Measurements from ENCODE around the gene RNU2-1.

DNA sequence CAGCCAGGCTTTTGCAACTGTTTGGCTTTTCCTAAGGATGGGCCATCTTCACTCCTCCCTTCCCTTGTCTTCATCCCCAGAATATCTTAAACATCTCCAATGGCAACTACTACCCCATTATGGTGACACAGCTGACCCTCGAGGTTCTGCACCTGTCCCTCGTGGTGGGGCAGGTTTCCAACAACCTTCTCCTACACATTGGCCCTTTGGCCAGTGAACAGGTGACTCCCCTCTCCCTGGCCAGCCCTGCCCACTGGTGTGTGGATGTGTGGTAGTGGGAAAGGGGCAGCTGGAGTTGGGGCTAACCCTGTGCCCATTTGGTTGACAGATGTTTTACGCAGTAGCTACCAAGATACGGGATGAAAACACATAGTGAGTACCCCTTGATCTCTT lies 17.4 kb downstream of the RNU2-1 start:
- TF ChIP-seq FOXM1 (IDR thresholded peaks at IDR 0.05; ENCODE audit: low read depth), result no peak
- no peak for TF ChIP-seq ELF1 (IDR thresholded peaks at IDR 0.05)
- TF ChIP-seq RAD21 (IDR thresholded peaks at IDR 0.05; ENCODE audit: low read length), result no peak
- TF ChIP-seq, protein P1, sequence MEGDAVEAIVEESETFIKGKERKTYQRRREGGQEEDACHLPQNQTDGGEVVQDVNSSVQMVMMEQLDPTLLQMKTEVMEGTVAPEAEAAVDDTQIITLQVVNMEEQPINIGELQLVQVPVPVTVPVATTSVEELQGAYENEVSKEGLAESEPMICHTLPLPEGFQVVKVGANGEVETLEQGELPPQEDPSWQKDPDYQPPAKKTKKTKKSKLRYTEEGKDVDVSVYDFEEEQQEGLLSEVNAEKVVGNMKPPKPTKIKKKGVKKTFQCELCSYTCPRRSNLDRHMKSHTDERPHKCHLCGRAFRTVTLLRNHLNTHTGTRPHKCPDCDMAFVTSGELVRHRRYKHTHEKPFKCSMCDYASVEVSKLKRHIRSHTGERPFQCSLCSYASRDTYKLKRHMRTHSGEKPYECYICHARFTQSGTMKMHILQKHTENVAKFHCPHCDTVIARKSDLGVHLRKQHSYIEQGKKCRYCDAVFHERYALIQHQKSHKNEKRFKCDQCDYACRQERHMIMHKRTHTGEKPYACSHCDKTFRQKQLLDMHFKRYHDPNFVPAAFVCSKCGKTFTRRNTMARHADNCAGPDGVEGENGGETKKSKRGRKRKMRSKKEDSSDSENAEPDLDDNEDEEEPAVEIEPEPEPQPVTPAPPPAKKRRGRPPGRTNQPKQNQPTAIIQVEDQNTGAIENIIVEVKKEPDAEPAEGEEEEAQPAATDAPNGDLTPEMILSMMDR (IDR thresholded peaks at IDR 0.05), result no peak
- TF ChIP-seq, protein P2, sequence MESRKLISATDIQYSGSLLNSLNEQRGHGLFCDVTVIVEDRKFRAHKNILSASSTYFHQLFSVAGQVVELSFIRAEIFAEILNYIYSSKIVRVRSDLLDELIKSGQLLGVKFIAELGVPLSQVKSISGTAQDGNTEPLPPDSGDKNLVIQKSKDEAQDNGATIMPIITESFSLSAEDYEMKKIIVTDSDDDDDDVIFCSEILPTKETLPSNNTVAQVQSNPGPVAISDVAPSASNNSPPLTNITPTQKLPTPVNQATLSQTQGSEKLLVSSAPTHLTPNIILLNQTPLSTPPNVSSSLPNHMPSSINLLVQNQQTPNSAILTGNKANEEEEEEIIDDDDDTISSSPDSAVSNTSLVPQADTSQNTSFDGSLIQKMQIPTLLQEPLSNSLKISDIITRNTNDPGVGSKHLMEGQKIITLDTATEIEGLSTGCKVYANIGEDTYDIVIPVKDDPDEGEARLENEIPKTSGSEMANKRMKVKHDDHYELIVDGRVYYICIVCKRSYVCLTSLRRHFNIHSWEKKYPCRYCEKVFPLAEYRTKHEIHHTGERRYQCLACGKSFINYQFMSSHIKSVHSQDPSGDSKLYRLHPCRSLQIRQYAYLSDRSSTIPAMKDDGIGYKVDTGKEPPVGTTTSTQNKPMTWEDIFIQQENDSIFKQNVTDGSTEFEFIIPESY (IDR thresholded peaks at IDR 0.05; ENCODE audit: borderline replicate concordance, low read depth), result no peak
- TF ChIP-seq POLR2AphosphoS5 (IDR thresholded peaks at IDR 0.05; ENCODE audit: low read depth, low read length), result no peak
- TF ChIP-seq SIN3A (IDR thresholded peaks at IDR 0.05; ENCODE audit: borderline replicate concordance, low read depth, low read length), result no peak
